GM21528 (cell line): ENCODE data around the gene MPI.
"Not testable (repeated sequence)": the region's sequence is repeated elsewhere in the genome, so short reads cannot be mapped to it uniquely, and the experiment has no call there.

Source experiments
- ATAC-seq: cut with Tn5 transposase; IDR thresholded peaks from one replicate; pipeline ENCODE4 v1.9.1; 2021; ENCODE audit warnings: mild to moderate bottlenecking, moderate library complexity; ENCODE audit not compliant: unreplicated experiment, low FRiP score

The MPI gene

GRCh38 chr15:74920456-74920855 lies 30.6 kb downstream of the MPI start:
- ATAC-seq = no peak

GRCh38 chr15:74924525-74924924 lies 34.7 kb downstream of the MPI start:
- no peak for ATAC-seq

GRCh38 chr15:74928771-74929198 lies 38.9 kb downstream of the MPI start:
- no peak for ATAC-seq

- ATAC-seq = no peak
These were observed 43.7 kb downstream of the MPI start for GRCh38 chr15:74933573-74933972.

GRCh38 chr15:74935193-74935592 lies 45.4 kb downstream of the MPI start:
- not testable (repeated sequence) for ATAC-seq

- no peak for ATAC-seq
These were observed 47.4 kb downstream of the MPI start for GRCh38 chr15:74937272-74937589.

GRCh38 chr15:74937590-74938371 lies 47.9 kb downstream of the MPI start, which contains the start of gene COX5A:
Gene COX5A (minus strand): TSS chr15:74938073. CDS start chr15:74938014, 59 bp downstream.
- peak; percentile 80 for ATAC-seq

- ATAC-seq = no peak
These were observed 60.5 kb downstream of the MPI start for GRCh38 chr15:74950078-74950908.

GRCh38 chr15:74951006-74951405 lies 61.2 kb downstream of the MPI start:
- ATAC-seq = no peak
